GM10248 (cell line): ENCODE measurements around the gene ISG15.

Experiments
- CTCF ChIA-PET: fragments of 300-600 bp; sonication (Branson Sonifier 250); formaldehyde crosslinking; extraction: SDS; loops from one replicate; lab custom pipeline; 2021; ENCODE audit warnings: antibody characterized with exemption; lab: Yijun Ruan, JAX
- POLR2A ChIA-PET: fragments of 350-650 bp; sonication (Branson Sonifier 250); formaldehyde crosslinking; extraction: SDS; loops from one replicate; lab custom pipeline; 2020; ENCODE audit warnings: antibody characterized with exemption; lab: Yijun Ruan, JAX
- DNase-seq: peaks from one replicate; pipeline ENCODE4 v3.0.0; 2012; ENCODE audit errors: extremely low spot score
- CTCF ChIP-seq: IDR thresholded peaks from 2 replicates; pipeline ENCODE4 v1.5.1; 2012; ENCODE audit warnings: mild to moderate bottlenecking, low read depth; ENCODE audit errors: extremely low read depth, missing control alignments, control extremely low read depth

ISG15 gene

GRCh38 chr1:971751-972506 is 41.4 kb upstream of the ISG15 start:
- DNase-seq = no peak
- no peak for TF ChIP-seq CTCF
- ChIA-PET POLR2A (no interaction called here), CTCF (interaction anchor here (1.4 to 1.8 kb wide), 4 partner anchors 11 to 151 kb away, joined by 3 to 8 read pairs (median 5); no protein-coding TSS in a partner anchor)

DNA sequence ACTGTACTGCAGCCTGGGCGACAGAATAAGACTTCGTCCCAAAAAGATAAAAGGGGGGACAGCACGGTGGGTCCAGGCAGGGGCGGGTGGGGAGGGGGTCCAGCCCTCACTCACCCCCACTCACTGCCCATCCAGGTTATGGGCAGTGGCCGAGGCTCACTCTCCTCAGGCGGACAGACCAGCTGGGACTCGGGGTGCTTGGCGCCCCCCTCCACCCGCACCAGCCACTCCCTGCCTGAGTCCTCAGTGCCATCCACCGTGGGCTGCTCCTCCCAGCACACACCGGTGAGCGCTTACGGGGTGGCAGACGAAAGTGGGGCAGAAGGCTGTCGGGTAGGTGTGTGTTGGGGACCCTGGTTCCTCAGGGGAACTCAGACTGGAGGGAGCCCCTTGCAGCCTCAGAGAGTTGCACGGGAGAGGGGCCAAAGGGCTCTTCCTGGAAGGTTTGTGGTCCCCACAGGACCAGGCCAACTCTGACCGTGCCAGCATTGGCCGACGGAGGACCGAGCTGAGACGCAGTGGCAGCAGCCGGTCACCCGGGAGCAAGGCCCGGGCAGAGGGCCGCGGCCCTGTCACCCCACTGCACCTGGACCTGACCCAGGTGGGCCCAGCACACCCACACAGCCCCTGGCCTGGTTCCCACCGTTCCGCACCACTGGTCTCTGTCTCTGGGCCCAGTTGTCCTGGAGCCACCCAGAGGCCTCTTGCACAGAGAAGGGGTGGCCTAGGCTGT is 40.4 kb upstream of the ISG15 start:
- no peak for TF ChIP-seq CTCF
- DNase-seq = no peak
- ChIA-PET POLR2A (no interaction called here), CTCF (interaction anchor here (1.4 to 1.8 kb wide), 3 partner anchors 10 to 150 kb away, joined by 3 to 6 read pairs (median 4); no protein-coding TSS in a partner anchor)

DNA sequence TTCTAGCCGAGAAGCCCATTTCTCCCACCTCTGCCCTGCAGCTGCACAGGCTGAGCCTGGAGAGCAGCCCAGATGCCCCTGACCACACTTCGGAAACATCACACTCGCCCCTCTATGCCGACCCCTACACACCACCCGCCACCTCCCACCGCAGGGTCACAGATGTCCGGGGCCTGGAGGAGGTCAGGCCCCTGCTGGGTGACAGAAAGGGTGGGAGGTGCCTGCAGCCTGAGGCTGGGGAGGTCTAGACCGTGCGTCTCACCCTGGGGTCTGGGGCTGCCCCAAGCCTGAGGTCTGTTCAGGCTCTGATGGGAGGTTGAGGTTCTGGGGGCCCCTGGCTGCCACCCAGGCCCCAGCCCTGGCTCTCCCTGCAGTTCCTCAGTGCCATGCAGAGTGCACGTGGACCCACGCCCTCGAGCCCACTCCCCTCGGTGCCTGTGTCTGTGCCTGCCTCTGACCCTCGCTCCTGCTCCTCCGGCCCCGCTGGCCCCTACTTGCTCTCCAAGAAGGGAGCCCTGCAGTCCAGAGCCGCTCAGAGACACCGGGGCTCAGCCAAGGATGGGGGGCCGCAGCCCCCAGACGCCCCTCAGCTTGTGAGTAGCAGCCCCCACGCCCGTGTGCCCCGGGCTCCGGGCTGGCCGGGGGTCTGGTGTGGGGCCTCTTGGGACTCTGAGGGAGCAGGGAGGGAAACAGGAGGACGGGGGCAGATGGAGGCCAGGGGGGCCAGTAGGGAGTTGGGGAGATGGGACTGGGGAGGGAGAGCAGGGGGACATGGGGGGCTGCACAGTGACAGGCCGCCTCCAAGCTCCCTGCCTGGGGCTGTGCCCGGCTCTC is 39.6 kb upstream of the ISG15 start:
- TF ChIP-seq CTCF = no peak
- ChIA-PET CTCF (interaction anchor here (0.8 to 0.9 kb wide), 2 partner anchors 9 to 19 kb away, joined by 3 read pairs; no protein-coding TSS in a partner anchor), POLR2A (no interaction called here)
- no peak for DNase-seq

DNA sequence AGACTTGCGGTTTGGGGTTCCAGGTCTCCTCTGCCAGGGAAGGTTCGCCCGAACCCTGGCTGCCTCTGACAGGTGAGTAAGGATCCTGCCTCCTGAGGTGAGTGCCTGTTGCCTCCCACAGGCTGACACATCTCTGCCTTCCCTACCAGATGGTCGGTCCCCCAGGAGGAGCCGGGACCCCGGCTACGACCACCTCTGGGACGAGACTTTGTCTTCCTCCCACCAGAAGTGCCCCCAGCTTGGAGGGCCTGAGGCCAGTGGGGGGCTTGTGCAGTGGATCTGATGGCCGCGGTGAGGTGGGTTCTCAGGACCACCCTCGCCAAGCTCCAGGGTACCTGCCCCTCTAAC is 39.0 kb upstream of the ISG15 start:
- ChIA-PET CTCF (interaction anchor here (0.8 to 0.9 kb wide), 2 partner anchors 9 to 19 kb away, joined by 3 read pairs; no protein-coding TSS in a partner anchor), POLR2A (no interaction called here)
- TF ChIP-seq CTCF = no peak
- no peak for DNase-seq

GRCh38 chr1:974687-975328 is 38.5 kb upstream of the ISG15 start:
- ChIA-PET CTCF (interaction anchor here (0.8 to 1.9 kb wide), 5 partner anchors 8 to 89 kb away, joined by 3 to 8 read pairs (median 6); partner anchors contain the start of gene PLEKHN1), POLR2A (no interaction called here)
- DNase-seq = no peak
- no peak for TF ChIP-seq CTCF
